VCaP (cell line): Measurements from ENCODE around the gene NEK1.

ENCODE experiments used
- H3K27ac ChIP-seq: fragments of 450-650 bp; 2 replicates; pipeline ENCODE4 v1.5.1; 2017
- CTCF ChIP-seq: fragments of 450-650 bp; conservative IDR thresholded peaks from 2 replicates; pipeline ENCODE4 v1.5.1; 2017; ENCODE audit warnings: mild to moderate bottlenecking, moderate library complexity

Gene NEK1

GRCh38 chr4:169361756-169362155 is 250.6 kb downstream of the NEK1 start:
- no peak for TF ChIP-seq CTCF
- H3K27ac ChIP-seq = peak overlapping the region; percentile 80; the same call in 1 of the 2 replicates

GRCh38 chr4:169359961-169360360 is 252.4 kb downstream of the NEK1 start:
- no peak for TF ChIP-seq CTCF
- H3K27ac ChIP-seq = peak overlapping the region; percentile 80

GRCh38 chr4:169352360-169352759 is 260.0 kb downstream of the NEK1 start:
- TF ChIP-seq CTCF = no peak

GRCh38 chr4:169351872-169352271 is 260.5 kb downstream of the NEK1 start:
- no peak for TF ChIP-seq CTCF
- peak overlapping the region; percentile 74 for H3K27ac ChIP-seq

More at GRCh38 chr4:169352360-169352759, 260.0 kb downstream of the NEK1 start:
- H3K27ac ChIP-seq = peak overlapping the region; percentile 74

GRCh38 chr4:169348541-169348940 is 263.8 kb downstream of the NEK1 start:
- no peak overlapping the region for H3K27ac ChIP-seq
- no peak for TF ChIP-seq CTCF

GRCh38 chr4:169346840-169347239 is 265.5 kb downstream of the NEK1 start:
- TF ChIP-seq CTCF = no peak
- H3K27ac ChIP-seq = no peak overlapping the region

GRCh38 chr4:169345316-169345721 is 267.1 kb downstream of the NEK1 start:
- no peak overlapping the region for H3K27ac ChIP-seq
- no peak for TF ChIP-seq CTCF
